NCI-H460 (cell line): ENCODE measurements around the gene ANKRD40. TPM values are rescaled to one million over a fixed set of nuclear protein-coding genes. Genes with fewer than 3 reads are reported as not detected.
"Not testable (repeated sequence)": the region's sequence is repeated elsewhere in the genome, so short reads cannot be mapped to it uniquely, and the experiment has no call there.

Experiments
- DNase-seq: peaks from one replicate; pipeline ENCODE4 v3.0.0-alpha.2; 2016; ENCODE audit warnings: low read depth; ENCODE audit errors: extremely low read depth
- polyA plus RNA-seq: library from polyadenylated mRNA; depleted of rRNA; stranded (reverse); fragments of >200 nt; gene quantifications from 2 replicates; pipeline ENCODE4 v1.2.3, GENCODE V29; 2014; cell fraction: nucleus; rRNA removed
- total RNA-seq: library from RNA; depleted of rRNA; stranded (reverse); fragments of >200 nt; shearing (Covaris generic); gene quantifications from 2 replicates; pipeline ENCODE4 v1.2.3, GENCODE V29; 2014; rRNA removed

ANKRD40 gene, protein sequence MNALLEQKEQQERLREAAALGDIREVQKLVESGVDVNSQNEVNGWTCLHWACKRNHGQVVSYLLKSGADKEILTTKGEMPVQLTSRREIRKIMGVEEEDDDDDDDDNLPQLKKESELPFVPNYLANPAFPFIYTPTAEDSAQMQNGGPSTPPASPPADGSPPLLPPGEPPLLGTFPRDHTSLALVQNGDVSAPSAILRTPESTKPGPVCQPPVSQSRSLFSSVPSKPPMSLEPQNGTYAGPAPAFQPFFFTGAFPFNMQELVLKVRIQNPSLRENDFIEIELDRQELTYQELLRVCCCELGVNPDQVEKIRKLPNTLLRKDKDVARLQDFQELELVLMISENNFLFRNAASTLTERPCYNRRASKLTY
- 48.4 and 54.5 TPM in 2 replicates for total RNA-seq
- 20.3 and 42.7 TPM in 2 replicates for polyA plus RNA-seq

DNA sequence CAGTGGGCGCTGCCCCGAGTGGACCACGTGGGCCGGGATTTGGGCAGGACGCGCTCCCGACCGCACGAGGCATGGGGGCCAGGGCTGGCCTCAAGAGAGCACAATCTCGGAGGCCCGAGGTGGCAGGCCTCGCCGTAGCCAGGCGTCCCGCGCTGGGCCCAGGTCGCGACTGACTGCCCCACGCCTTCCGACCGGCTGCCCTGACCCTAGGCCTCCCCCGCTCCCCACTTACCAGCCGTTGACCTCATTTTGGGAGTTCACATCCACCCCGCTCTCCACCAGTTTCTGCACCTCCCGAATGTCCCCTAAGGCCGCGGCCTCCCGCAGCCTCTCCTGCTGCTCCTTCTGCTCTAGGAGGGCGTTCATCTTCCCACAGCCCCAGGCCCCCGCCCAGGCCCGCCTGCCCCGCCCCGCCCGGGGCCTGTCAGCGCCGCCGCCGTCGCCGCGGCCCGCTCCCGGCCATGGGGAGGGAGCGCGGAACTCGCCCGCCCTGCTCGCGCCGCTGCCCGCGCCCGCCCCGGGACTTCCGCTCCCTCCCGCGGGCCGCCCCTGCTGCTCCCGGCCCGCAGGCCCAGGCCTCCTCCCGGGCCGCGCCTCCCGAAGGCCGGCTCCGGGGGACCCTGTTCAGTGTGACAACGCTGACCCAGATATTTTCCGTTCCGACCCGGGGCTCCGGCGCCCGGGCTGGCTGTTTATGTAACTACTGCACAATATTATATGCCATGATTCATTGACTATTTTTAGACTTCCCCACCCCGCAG is at the start of gene ANKRD40:
TSS of gene ANKRD40 (minus strand) at position 626 of the 761 bp plus-strand sequence. CDS start at position 366, 260 bp downstream.
- DNase-seq: peak; percentile 89

DNA sequence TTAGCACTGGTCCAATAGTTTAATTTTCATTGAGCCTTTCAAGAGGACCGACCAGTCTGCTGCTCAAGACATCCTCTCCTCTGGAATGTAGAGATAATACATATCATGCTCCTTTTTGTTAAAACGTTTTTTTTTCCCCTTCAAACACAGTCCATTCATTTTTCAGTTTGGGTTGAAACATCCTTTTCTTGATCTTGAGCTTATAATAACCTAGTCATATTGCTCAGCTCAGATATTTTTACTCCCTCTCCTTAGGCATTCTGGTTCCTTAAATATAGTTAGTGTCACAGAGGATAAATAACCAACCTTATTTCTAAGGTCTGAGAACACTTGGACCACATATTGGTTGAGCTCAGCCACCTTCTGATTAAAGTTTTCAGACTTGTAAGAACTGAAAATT is 46.8 kb upstream of the ANKRD40 start:
- no peak for DNase-seq

DNA sequence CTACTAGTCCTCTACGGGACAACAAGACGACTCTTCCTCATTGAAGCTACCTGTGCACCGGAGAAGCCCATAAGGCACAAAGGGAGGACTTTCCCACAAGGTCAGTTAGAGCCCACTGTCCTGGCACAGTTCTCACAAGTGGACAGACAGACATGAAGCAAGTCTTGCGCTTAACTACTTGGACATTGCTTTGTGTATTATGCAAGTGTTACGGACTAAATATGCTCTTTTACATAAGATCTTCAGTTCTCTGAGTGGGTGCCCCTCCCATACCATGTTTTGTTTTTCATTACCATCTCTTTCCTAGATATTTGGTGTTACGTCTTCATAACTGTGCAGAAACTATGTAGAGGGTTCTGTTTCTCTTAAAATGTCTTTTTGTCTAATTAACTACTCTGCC is 41.5 kb upstream of the ANKRD40 start:
- no peak for DNase-seq

DNA sequence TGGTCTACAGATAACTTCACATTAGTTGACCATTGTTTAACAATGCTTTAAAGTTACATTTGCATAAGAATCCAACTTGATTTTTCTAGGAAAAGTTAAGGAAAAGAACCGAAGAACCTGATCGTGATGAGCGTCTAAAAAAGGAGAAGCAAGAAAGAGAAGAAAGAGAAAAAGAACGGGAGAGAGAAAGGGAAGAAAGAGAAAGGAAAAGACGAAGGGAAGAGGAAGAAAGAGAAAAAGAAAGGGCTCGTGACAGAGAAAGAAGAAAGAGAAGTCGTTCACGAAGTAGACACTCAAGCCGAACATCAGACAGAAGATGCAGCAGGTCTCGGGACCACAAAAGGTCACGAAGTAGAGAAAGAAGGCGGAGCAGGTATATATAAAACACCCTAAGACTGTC is 37.9 kb upstream of the ANKRD40 start:
- no peak for DNase-seq

DNA sequence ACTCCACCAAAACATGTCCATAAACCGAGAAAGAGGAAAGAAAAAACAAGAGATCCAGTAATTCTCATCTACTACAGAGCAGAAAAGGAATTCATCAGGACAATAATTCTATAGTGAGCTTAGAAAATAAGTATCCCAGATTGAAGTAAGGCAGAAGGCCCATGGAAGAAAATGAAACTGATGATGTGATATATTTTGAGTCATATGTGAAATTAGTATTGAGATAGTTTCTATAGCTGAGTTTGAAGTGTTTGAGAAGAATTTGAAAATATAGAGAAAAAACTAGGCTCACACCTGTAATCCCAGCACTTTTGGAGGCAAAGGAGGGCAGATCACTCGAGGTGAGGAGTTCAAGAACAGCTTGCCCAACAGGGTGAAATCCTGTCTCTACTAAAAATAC is 31.4 kb upstream of the ANKRD40 start:
- DNase-seq: no peak

DNA sequence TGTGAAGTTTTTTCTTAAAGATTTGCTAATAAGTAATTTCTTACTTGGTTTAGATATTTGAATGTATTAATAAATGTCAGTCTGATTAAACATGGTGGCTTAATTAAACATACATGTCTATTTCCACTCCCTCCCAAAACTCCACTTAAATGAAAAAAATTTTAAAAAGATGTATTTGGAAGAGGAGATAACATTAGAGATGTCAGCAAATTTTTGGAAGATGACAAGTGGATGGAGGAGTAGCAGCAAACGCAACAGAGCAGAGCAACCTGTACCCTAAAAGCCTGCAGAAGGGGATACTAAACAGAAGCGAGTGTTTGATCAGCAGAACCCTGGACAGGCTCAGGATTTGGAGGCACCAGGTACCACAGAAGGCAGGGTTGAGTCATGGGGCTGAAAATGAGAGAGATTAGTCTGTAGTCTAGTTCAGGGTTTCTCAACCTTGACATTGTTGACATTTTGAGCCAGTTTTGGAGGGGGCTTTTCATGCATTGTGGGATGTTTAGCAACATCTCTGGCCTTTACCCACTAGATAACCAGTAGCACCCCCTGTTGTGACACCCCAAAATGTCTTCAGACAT is 29.5 kb upstream of the ANKRD40 start:
- no peak for DNase-seq

DNA sequence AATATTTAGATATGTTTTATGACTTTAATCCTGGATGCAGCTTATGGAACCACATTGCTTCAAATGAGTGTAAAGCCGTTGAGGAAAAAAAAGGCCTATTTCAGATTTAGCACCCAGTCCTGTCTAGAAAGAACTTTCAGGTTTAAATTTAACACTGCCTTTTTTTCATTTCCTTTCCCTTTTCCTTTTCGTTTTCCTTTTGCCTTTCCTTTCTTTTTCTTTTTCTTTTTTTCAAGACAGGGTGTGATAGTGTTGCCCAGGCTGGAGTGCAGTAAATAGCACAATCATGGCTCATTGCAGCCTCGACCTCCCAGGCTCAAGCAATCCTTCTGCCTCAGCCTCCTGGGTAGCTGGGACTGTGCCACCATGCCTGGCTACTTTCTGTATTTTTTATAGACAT is 27.6 kb upstream of the ANKRD40 start:
- DNase-seq: no peak

DNA sequence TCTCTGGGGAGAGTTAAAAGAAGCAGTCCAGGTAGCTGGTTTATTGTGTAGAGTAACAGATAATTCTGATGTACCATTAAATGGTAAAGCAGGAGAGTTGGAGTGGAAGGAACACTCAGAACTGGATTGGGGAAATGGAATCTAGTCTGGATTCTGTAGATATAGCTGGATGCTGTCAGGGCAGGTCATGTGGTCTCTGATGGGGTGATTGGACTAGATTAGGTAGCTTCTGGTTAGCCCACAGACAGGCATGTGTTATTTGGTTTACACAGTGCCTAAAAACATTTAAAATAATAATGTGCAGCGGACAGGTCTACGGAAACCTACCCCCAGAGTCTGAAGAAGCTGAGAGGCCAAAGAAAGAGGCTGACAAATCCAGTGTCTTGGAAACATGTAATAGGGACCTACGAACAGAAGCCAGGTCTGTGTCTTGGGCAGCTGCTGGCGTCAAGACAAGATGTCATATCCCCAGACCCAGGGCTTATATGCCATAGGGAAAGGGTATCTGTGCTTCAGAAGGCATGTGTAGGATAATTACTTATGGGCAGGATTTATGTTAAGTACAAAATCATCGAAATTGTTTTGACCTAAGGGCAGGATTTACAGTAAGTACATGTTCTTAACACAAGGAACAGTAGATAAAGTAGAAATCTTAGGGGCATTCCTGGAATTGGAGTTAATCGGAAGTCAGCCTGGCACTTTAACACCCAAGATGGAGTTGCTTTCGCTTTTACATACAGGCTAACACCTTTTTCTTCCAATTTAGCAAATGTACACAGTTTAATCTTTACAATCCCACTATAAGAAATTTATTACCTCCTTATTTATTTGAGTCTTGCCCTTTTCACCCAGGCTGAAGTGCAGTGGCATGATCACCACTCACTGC is 24.1 kb upstream of the ANKRD40 start:
- DNase-seq: no peak

DNA sequence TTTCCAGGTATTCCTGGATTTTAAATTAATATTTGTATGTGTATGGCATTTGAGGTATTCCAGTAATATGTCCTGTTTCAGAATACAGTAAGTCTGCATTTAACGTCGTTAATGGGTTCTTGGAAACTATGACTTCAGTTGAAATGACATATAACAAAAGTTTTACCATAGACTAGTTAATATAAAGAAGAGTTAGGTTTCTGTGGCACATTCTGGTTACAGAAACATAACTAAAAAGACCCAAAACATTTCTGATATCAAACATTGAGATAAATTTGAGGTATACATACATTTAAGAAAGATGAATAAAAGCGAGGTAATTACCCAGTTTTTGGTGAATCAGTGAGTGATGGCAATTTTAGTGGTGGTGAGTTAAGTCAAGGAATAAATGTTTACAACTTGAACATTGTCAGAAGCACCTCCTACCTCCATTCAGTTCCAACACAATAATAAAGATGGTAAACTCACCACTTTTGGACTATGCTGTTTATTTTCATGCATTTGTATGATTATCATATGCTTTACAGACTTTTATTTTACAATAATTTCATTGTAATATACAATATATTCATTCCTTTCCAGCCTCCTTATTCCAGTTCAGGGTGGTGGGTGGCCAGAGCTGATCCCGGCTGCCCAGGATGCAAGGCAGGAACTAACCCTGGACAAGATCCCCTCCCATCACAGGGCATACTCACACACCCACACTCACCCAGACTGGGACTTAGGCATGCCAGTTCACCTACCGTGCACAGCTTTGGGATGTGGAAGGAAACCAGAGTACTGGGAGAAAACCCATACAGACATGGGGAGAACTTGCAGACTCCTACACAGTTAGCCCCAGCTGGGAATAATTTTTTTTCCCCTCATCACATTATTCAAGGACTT is 21.4 kb upstream of the ANKRD40 start:
- DNase-seq: no peak

DNA sequence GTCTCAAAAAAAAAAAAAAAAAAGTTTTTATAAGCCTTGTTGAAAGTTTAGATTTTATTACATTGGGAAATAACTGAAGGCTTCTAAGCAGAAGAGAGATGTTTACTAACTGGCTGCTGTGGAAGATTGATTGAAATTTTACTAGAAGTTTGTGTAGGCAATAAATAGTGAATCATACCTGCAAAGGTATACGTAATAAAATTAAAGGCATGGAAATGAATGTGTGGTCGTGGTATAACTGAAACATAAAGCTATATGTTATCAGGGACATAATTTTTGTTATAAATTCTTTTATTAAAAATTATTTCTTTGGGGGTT is 20.4 kb upstream of the ANKRD40 start:
- no peak for DNase-seq

DNA sequence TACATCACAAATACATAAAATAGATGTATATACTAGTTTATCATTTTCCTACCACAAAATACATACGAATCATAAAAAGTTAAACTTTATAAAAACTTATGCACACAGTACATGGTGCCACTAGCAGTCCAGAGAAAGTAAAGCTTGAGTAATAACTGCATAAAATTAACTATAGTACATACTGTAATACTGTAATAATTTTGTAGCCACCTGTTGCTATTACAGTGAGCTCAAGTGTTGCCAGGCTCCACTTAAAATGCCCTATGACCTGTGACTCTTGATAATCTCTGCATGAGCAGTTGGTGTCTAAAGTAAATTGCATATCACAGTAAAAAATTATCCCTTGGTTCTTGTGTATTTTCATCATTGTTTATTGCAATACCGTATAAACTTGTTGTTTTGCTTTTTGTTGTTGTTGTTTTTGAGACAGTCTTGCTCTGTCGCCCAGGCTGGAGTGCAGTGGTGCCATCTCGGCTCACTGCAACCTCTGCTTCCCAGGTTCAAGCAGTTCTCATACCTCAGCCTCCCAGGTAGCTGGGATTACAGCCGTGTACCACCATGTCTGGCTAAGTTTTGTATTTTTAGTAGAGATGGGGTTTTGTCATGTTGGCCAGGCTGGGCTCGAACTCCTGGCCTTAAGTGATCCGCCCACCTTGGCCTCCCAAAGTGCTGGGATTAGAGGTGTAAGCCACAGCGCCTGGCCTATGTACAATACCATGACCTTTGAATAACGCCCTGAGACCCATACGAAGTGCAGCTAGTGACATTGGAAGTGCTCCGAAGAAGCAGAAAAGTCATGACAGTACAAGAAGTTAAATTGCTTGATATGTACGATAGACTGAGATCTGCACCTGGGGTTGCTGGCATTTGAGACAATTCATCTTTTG is 18.3 kb upstream of the ANKRD40 start:
- no peak for DNase-seq

DNA sequence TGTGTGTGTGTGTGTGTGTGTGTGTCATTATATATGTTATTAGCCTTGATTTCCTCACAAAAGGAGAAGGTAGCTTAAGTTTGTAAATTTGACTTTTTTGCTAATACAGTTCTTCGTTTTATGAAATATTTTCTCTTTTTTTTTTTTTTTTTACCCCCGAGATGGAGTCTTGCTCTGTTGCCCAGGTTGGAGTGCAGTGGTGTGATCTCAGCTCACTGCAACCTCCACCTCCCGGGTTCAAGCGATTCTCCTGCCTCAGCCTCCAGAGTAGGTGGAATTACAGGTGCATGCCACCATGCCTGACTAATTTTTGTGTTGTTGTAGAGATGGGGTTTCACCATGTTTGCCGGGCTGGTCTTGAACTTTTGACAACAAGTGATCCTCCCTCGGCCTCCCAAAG is 16.9 kb upstream of the ANKRD40 start:
- DNase-seq: not testable (repeated sequence)

DNA sequence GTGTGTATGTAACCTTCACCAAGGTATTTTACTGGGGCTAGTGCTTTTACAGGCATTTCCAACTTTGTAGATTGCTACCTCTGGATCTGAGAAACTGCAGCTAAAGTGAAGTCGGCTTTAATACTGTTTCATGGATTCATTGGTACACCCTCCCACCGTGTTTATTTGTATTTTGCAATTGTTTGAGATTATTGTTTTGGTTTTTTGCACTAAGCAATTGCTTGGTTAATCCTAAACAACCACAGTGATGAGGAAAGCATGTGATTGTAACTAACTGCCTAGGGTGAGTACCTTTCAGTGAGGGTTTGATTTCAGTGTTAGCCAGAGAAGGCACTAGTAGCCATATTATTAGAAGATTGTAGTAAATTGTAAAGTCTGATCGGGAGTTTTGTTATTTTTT is 15.0 kb upstream of the ANKRD40 start:
- DNase-seq: no peak

DNA sequence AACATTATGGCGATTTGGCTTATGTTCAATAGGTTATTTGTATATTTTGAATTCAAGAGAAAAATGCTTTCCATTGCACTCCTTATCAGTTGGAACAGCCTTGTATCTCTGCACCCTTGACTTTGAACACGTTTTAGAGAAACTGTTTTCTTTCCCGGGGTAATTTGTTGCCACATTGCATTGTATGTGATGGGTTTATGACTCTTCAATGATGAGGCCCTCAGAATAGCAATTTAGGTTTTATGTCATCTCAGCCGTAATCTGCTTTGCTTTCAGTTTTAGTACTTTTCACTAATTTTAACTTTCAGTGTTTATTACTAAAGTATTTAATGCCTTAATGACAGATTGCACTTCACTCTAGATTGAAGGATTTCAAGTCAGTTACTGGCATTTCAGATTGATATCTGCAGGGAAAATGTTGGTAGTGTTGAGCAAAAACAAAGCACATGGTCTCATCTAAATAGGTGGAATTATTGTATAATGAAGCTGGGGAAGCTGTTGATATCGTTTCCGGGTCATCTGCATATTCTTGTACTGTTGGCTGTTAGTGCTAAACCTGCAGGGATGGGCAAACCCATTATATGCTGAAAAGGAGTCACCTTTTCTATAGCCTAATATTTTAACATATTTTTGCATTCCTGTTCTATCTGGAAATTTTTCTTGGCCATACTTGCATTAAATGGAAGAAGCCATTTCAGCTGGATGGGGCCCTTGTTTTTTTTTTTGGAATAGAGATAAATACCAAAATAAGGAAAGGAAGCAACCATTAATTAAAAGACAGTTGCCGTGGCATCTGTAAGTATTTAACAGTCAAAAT is 13.7 kb upstream of the ANKRD40 start:
- DNase-seq: no peak

DNA sequence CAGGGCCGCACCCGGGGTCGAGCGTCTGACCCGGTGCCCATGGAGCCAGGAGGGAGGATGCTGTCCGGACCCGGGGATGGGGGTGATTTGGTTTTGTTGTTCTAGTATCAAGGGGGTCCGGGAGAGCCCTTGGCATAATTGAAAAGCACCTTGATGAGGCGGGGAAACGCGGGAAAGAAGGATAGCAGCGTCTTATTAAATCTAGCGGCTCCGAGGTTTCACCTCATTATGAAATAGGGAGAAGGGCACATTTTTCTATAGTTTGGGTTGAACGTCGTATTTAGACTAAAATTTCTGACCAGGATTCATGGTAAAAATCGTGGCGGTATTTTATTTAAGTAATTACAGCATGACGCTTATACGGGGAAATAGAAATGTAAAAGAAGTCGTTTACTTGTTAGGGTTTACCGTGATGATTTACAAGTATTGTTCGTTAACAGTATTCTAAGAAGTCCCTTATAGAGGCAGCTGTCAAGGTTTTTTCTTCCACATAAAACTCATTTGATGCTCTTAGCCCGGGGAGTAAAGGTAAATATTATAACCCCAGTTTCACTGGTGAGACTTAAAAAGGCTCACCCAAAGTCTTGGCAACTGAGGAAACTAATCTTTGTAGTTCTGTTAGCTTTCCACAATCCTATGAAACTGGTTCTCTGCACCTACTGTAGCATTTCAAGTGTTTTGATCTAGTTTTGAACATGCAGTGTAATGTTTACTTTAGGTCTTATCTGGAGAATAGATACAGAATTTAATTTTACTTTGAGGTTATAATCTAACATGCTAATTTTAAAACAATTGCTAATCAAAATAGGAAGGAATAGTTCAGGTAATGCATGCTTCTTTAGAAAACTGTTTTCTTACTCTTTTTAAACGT is 12.4 kb upstream of the ANKRD40 start:
- DNase-seq: no peak

DNA sequence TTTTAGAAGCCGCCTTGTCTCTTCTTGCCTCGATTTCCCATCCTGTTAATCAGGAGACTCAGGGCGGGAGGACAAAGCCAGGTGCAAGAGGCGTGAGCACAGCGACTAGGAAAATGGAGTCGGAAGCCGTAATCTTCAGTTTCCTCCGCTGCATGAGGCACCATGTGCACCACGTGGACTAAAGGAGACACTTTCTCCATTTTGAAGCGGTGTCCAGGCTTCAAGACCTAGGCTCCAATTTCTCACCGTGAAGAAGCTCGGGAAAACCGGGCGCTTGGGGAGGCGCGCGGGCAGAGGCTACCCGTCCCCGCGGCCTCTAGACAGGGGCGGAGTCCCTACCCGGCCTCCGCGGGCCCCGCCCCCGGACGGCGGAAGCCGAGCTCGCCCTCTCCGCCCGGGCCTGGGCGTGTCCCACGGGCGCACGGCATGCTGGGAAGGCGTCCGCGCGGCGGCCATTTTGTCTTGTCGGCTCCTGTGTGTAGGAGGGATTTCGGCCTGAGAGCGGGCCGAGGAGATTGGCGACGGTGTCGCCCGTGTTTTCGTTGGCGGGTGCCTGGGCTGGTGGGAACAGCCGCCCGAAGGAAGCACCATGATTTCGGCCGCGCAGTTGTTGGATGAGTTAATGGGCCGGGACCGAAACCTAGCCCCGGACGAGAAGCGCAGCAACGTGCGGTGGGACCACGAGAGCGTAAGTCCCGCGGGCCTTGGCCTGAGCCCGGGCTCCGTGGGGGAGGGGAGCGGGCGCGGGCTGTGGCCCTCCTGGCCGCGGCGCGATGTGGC is 11.6 kb upstream of the ANKRD40 start, which contains the start of gene LUC7L3:
TSS of gene LUC7L3 (plus strand) at position 460 of the 780 bp plus-strand sequence. CDS start at position 590, 130 bp downstream.
- DNase-seq: peak; percentile 94
